H1 (cell line): ENCODE data around the gene QRSL1. TPM values are rescaled to one million over a fixed set of nuclear protein-coding genes. Genes with fewer than 3 reads are reported as not detected.

ENCODE experiments used
- CTCF ChIA-PET: fragments of 300-600 bp; sonication (Branson Sonifier 250); formaldehyde crosslinking; loops from one replicate; lab custom pipeline; 2021; ENCODE audit not compliant: partially characterized antibody; lab: Charles Lee
- POLR2A ChIA-PET: fragments of 300-600 bp; sonication (Branson Sonifier 250); formaldehyde crosslinking; loops from one replicate; lab custom pipeline; 2021; ENCODE audit warnings: inconsistent platforms; ENCODE audit not compliant: partially characterized antibody; lab: Charles Lee
- DNase-seq, 2 experiments: peaks; one replicate each; pipeline versions ENCODE4 v3.0.0 to v3.0.0-alpha.2; 2010 to 2022; ENCODE audit warnings: low spot score in 2 of 2, low read depth in 1 of 2, mixed read lengths in 1 of 2
- FAIRE-seq: peaks from 2 replicates; lab custom pipeline; 2011; peaks lifted over from hg19 to GRCh38; lab: Jason Lieb, UNC
- H2AFZ ChIP-seq: 2 replicates; pipeline ENCODE4 v1.8.1; 2012; ENCODE audit warnings: low read length, inconsistent platforms
- H2AK5ac ChIP-seq: 2 replicates; pipeline ENCODE4 v1.6.1; 2013; ENCODE audit warnings: low read depth, low read length
- H2BK120ac ChIP-seq: replicated peaks from 2 replicates; pipeline ENCODE3; 2013; ENCODE audit warnings: low read depth, low read length, inconsistent platforms
- H2BK12ac ChIP-seq: 2 replicates; pipeline ENCODE4 v1.6.1; 2013; ENCODE audit warnings: low read depth, low read length
- H2BK15ac ChIP-seq: 2 replicates; pipeline ENCODE4 v1.6.1; 2013; ENCODE audit warnings: low read length
- H2BK20ac ChIP-seq: 2 replicates; pipeline ENCODE4 v1.6.1; 2013; ENCODE audit warnings: low read length
- H2BK5ac ChIP-seq: 2 replicates; pipeline ENCODE4 v1.6.1; 2013; ENCODE audit warnings: low read depth, low read length
- H3K14ac ChIP-seq: 2 replicates; pipeline ENCODE4 v1.6.1; 2013; ENCODE audit warnings: inconsistent platforms; ENCODE audit not compliant: insufficient read length
- H3K18ac ChIP-seq: 2 replicates; pipeline ENCODE4 v1.6.1; 2013; ENCODE audit warnings: low read length; ENCODE audit errors: extremely low read depth
- H3K23ac ChIP-seq: 2 replicates; pipeline ENCODE4 v1.6.1; 2013; ENCODE audit warnings: inconsistent platforms; ENCODE audit not compliant: insufficient read length
- H3K23me2 ChIP-seq: 2 replicates; pipeline ENCODE4 v1.6.1; 2013; ENCODE audit warnings: low read depth, low read length
- H3K27ac ChIP-seq: 2 replicates; pipeline ENCODE4 v1.6.1; 2011; ENCODE audit warnings: low read depth, low read length, inconsistent platforms
- H3K27me3 ChIP-seq, 4 experiments: replicated peaks in 1 of 4; 1 replicate in 1 of 4; 2 replicates in 3 of 4; pipeline versions ENCODE4 v1.6.1 to v1.8.1; 2011 to 2013; ENCODE audit warnings: low read length in 3 of 4, mild to moderate bottlenecking in 3 of 4, inconsistent platforms in 2 of 4, mixed read lengths in 2 of 4, moderate library complexity in 1 of 4; ENCODE audit not compliant: control insufficient read depth in 3 of 4, insufficient read depth in 3 of 4; ENCODE audit errors: extremely low read depth in 1 of 4
- H3K36me3 ChIP-seq, 4 experiments: 2 replicates each; pipeline versions ENCODE4 v1.6.1 to v1.8.1; 2011 to 2013; ENCODE audit warnings: mild to moderate bottlenecking in 4 of 4, low read length in 3 of 4, moderate library complexity in 2 of 4, control low read depth in 1 of 4, inconsistent platforms in 1 of 4; ENCODE audit not compliant: insufficient read depth in 4 of 4, control insufficient read depth in 2 of 4
- H3K4ac ChIP-seq: replicated peaks from 2 replicates; pipeline ENCODE3; 2013; ENCODE audit warnings: low read length, low read depth, mixed read lengths, inconsistent platforms; ENCODE audit not compliant: insufficient read length
- H3K4me1 ChIP-seq, 4 experiments: replicated peaks in 1 of 4; 1 replicate in 1 of 4; 2 replicates in 3 of 4; pipeline versions ENCODE4 v1.6.1 to v1.8.1; 2011 to 2013; ENCODE audit warnings: low read length in 3 of 4, inconsistent platforms in 2 of 4, mixed read lengths in 1 of 4; ENCODE audit not compliant: insufficient read depth in 4 of 4, control insufficient read depth in 3 of 4
- H3K4me2 ChIP-seq, 2 experiments: 2 replicates each; pipeline versions ENCODE4 v1.6.1 to v1.8.1; 2011 to 2013; ENCODE audit warnings: low read depth in 2 of 2, low read length in 2 of 2, control low read depth in 1 of 2, inconsistent platforms in 1 of 2, mild to moderate bottlenecking in 1 of 2; ENCODE audit not compliant: insufficient read depth in 1 of 2
- H3K4me3 ChIP-seq, 4 experiments: fragments of 200-600, 300-600 bp in 1 of 4; sonication (generic), shearing (Covaris generic), sonication (Bioruptor Twin) in 1 of 4; 2 replicates each; pipeline versions ENCODE4 v1.5.1 to v1.8.1; 2011 to 2016; ENCODE audit warnings: low read length in 4 of 4, low read depth in 3 of 4, control low read depth in 2 of 4, inconsistent platforms in 2 of 4, mild to moderate bottlenecking in 2 of 4, mixed read lengths in 1 of 4, moderate library complexity in 1 of 4; ENCODE audit not compliant: insufficient read depth in 2 of 4; ENCODE audit errors: extremely low read depth in 1 of 4
- H3K56ac ChIP-seq: replicated peaks from 2 replicates; pipeline ENCODE3; 2013; ENCODE audit warnings: low read depth, mild to moderate bottlenecking, mixed read lengths, low read length, inconsistent platforms; ENCODE audit not compliant: insufficient read length
- H3K79me1 ChIP-seq: 2 replicates; pipeline ENCODE4 v1.6.1; 2013; ENCODE audit warnings: low read depth, low read length, control low read depth
- H3K79me2 ChIP-seq, 2 experiments: 2 replicates each; pipeline versions ENCODE4 v1.6.1 to v1.8.1; 2012 to 2013; ENCODE audit warnings: low read length in 2 of 2, mild to moderate bottlenecking in 2 of 2, inconsistent platforms in 1 of 2; ENCODE audit not compliant: insufficient read depth in 2 of 2, control insufficient read depth in 1 of 2
- H3K9ac ChIP-seq, 4 experiments: replicated peaks in 1 of 4; 1 replicate in 1 of 4; 2 replicates in 3 of 4; pipeline versions ENCODE4 v1.6.1 to v1.8.1; 2011 to 2013; ENCODE audit warnings: low read depth in 3 of 4, low read length in 3 of 4, control low read depth in 2 of 4, mild to moderate bottlenecking in 2 of 4, moderate library complexity in 2 of 4, inconsistent platforms in 1 of 4; ENCODE audit errors: extremely low read depth in 1 of 4
- H3K9me3 ChIP-seq, 2 experiments: 2 replicates each; pipeline versions ENCODE4 v1.6.1 to v1.8.1; 2012 to 2013; ENCODE audit warnings: mild to moderate bottlenecking in 2 of 2, moderate library complexity in 2 of 2, control low read depth in 1 of 2, inconsistent platforms in 1 of 2, low read depth in 1 of 2, low read length in 1 of 2, mixed read lengths in 1 of 2; ENCODE audit not compliant: insufficient read depth in 2 of 2
- H4K20me1 ChIP-seq, 2 experiments: replicated peaks in 1 of 2; 2 replicates each; pipeline versions ENCODE3 to v1.8.1; 2011 to 2013; ENCODE audit warnings: inconsistent platforms in 2 of 2, low read length in 2 of 2, mild to moderate bottlenecking in 1 of 2; ENCODE audit not compliant: insufficient read depth in 2 of 2, control insufficient read depth in 1 of 2
- H4K5ac ChIP-seq: 2 replicates; pipeline ENCODE4 v1.6.1; 2013; ENCODE audit warnings: low read length, low read depth, mixed read lengths, inconsistent platforms; ENCODE audit not compliant: insufficient read length
- H4K8ac ChIP-seq: 2 replicates; pipeline ENCODE4 v1.8.0; 2013; ENCODE audit warnings: mild to moderate bottlenecking, moderate library complexity, low read length, inconsistent platforms; ENCODE audit not compliant: insufficient read depth; ENCODE audit errors: extremely low read depth
- H4K91ac ChIP-seq: replicated peaks from 2 replicates; pipeline ENCODE3; 2013; ENCODE audit warnings: low read length, mixed read lengths, inconsistent platforms; ENCODE audit not compliant: insufficient read length
- FOSL1 ChIP-seq: IDR thresholded peaks from 2 replicates; pipeline ENCODE4 v1.6.1; 2011; ENCODE audit warnings: mild to moderate bottlenecking, low read depth, low read length, moderate library complexity; ENCODE audit not compliant: insufficient read depth
- HDAC6 ChIP-seq: IDR thresholded peaks from one replicate; pipeline ENCODE4 v1.7.1; 2012; ENCODE audit warnings: low read depth, mild to moderate bottlenecking, inconsistent platforms, low read length, moderate library complexity
- NRF1 ChIP-seq: IDR thresholded peaks from 2 replicates; pipeline ENCODE4 v1.6.1; 2011; ENCODE audit warnings: mild to moderate bottlenecking, low read depth, low read length, improper control_type of control experiment
- WGBS, 2 experiments: shearing (Covaris generic) in 1 of 2; methylation state at CpG; one replicate each; pipeline versions ENCODE4 v1.1.6 to v1.1.7; 2013 to 2015; ENCODE audit warnings: low lambda C conversion rate in 2 of 2, mixed read lengths in 2 of 2, inconsistent platforms in 1 of 2, low coverage in 1 of 2, missing lambda C conversion rate in 1 of 2; ENCODE audit not compliant: insufficient replicate concordance in 2 of 2, insufficient coverage in 1 of 2, insufficient read length in 1 of 2; ENCODE audit errors: extremely low coverage in 1 of 2, missing lambda C conversion rate in 1 of 2; 5-methylcytosine and 5-hydroxymethylcytosine counted together
- polyA plus RNA-seq, 7 experiments: library from polyadenylated mRNA; depleted of rRNA in 3 of 7; stranded (reverse) in 5 of 7; unstranded in 2 of 7; fragments of >200 nt in 5 of 7; fragments of 200-250 nt in 2 of 7; gene quantifications; 1 replicate in 5 of 7; 2 replicates in 1 of 7; 4 replicates in 1 of 7; pipeline versions ENCODE4 v1.2.1 to v1.2.3, GENCODE V29; 2011 to 2013; ENCODE audit warnings: missing spikeins in 2 of 7, mixed read lengths in 2 of 7
- total RNA-seq: library from RNA; stranded (reverse); fragmentation: NEBNext Ultra II Directional; extraction: Animal tissue kit (Norgen Biotek cat#: 25700); gene quantifications from 2 replicates; pipeline ENCODE4 v1.2.1, GENCODE V29; 2021

The QRSL1 gene
- total and polyA plus RNA-seq, 2 of the 8 experiments (the other 6 are each of a cell fraction or from before 2014, with no cell fraction given): 7.8 to 22.2 TPM

GRCh38 chr6:106714281-106714680, 84.9 kb downstream of the QRSL1 start:
- no peak overlapping the region for H4K5ac ChIP-seq
- H2BK15ac ChIP-seq: no peak overlapping the region
- FAIRE-seq (no peak), DNase-seq (no peak)
- H4K8ac ChIP-seq: no peak overlapping the region
- H3K27ac ChIP-seq: no peak overlapping the region
- H2AK5ac ChIP-seq: no peak overlapping the region
- H3K4ac ChIP-seq: no peak overlapping the region
- H4K91ac ChIP-seq: no peak overlapping the region
- H3K79me2 ChIP-seq: no peaks in the 10 kb centered on the region
- ChIA-PET POLR2A (no interaction called here), CTCF (interaction anchor here (0.9 to 1.5 kb wide), 5 partner anchors 10 to 106 kb away, joined by 3 to 5 read pairs (median 3); no protein-coding TSS in a partner anchor)
- no peaks in the 10 kb centered on the region for H3K36me3 ChIP-seq
- H4K20me1 ChIP-seq: no peaks in the 10 kb centered on the region
- no peak overlapping the region for H2BK5ac ChIP-seq
- peaks cover 0 to 5% (median 2%) of the 10 kb centered on the region in 4 experiments; a peak in 3 of 7 replicates for H3K4me1 ChIP-seq
- no peaks in the 10 kb centered on the region for H3K27me3 ChIP-seq
- no peak overlapping the region for H3K56ac ChIP-seq
- H3K23ac ChIP-seq: no peak overlapping the region
- H3K4me2 ChIP-seq: no peak overlapping the region
- no peaks in the 10 kb centered on the region for H3K9me3 ChIP-seq
- no peaks in the 10 kb centered on the region for H3K23me2 ChIP-seq
- no peak overlapping the region for H3K18ac ChIP-seq
- H3K14ac ChIP-seq: no peak overlapping the region
- H2BK12ac ChIP-seq: no peak overlapping the region
- H3K9ac ChIP-seq: no peak overlapping the region
- H3K4me3 ChIP-seq: no peak overlapping the region
- H2BK20ac ChIP-seq: no peak overlapping the region
- H3K79me1 ChIP-seq: no peaks in the 10 kb centered on the region
- no peak overlapping the region for H2BK120ac ChIP-seq
- 98% methylated on average over 2 of the region's 2 CpGs; no CpG with 5 or more reads in 1 of the 2 experiments for WGBS, 2 experiments
- no peak for TF ChIP-seq HDAC6
- TF ChIP-seq FOSL1: no peak
- no peak for TF ChIP-seq NRF1
- H2AFZ ChIP-seq: no peak overlapping the region
